Uterus (tissue), 2 donors: ENCODE results near the gene LRGUK.

Experiments
- CTCF ChIP-seq, 4 experiments: fragments of 200-600 bp in 2 of 4; fragments of 450-650 bp in 2 of 4; sonication (generic) in 2 of 4; IDR thresholded peaks; one replicate each; pipeline ENCODE4 v1.5.1; 2016 to 2019; ENCODE audit warnings: antibody characterized with exemption in 4 of 4, mild to moderate bottlenecking in 2 of 4, moderate library complexity in 1 of 4
- POLR2A ChIP-seq, 2 donors: fragments of 450-650 bp; IDR thresholded peaks; one replicate each; pipeline ENCODE4 v1.6.1; 2016; ENCODE audit warnings: antibody characterized with exemption in 2 of 2, mild to moderate bottlenecking in 1 of 2, moderate library complexity in 1 of 2

- TF ChIP-seq CTCF (IDR thresholded peaks at IDR 0.05) (no peak), POLR2A (IDR thresholded peaks at IDR 0.05) (no peak)
Observed at GRCh38 chr7:134101716-134102115, 25.4 kb upstream of the LRGUK start.
